ENCODE data around the gene TRIO.

The TRIO gene

GRCh38 chr5:14523243-14524034 is 380.3 kb downstream of the TRIO start:
- in situ Hi-C loops (cut with HindIII; ENCODE audit: low pct_ligation_motif_present, low sequenced_read_pairs): no loop called here
- Histone ChIP-seq H3K27ac (no peak overlapping the region), H3K27me3 (replicated peaks) (no peaks in the 10 kb centered on the region), H3K4me3 (ENCODE audit: low read depth, low read length) (no peak overlapping the region), H3K36me3 (replicated peaks) (no peaks in the 10 kb centered on the region)
- no peak for DNase-seq
- TF ChIP-seq CTCF (IDR thresholded peaks at IDR 0.05; ENCODE audit: low read depth, low read length, missing control alignments): no peak

GRCh38 chr5:14525397-14525796 is 382.3 kb downstream of the TRIO start:
- in situ Hi-C loops (cut with HindIII; ENCODE audit: low pct_ligation_motif_present, low sequenced_read_pairs): no loop called here
- H3K27ac ChIP-seq: no peak overlapping the region
- no peak for TF ChIP-seq CTCF (IDR thresholded peaks at IDR 0.05; ENCODE audit: low read depth, low read length, missing control alignments)
- no peak for DNase-seq
- H3K27me3 ChIP-seq (replicated peaks): no peaks in the 10 kb centered on the region
- H3K36me3 ChIP-seq (replicated peaks): no peaks in the 10 kb centered on the region
- H3K4me3 ChIP-seq (ENCODE audit: low read depth, low read length): no peak overlapping the region

GRCh38 chr5:14526493-14526892 is 383.4 kb downstream of the TRIO start:
- H3K27ac ChIP-seq: no peak overlapping the region
- DNase-seq: no peak
- no peak overlapping the region for H3K4me3 ChIP-seq (ENCODE audit: low read depth, low read length)
- no peak for TF ChIP-seq CTCF (IDR thresholded peaks at IDR 0.05; ENCODE audit: low read depth, low read length, missing control alignments)
- H3K36me3 ChIP-seq (replicated peaks): no peaks in the 10 kb centered on the region
- H3K27me3 ChIP-seq (replicated peaks): no peaks in the 10 kb centered on the region
- in situ Hi-C loops (cut with HindIII; ENCODE audit: low pct_ligation_motif_present, low sequenced_read_pairs): no loop called here

- Histone ChIP-seq H3K4me3 (ENCODE audit: low read depth, low read length) (no peak overlapping the region), H3K36me3 (replicated peaks) (no peaks in the 10 kb centered on the region), H3K27me3 (replicated peaks) (no peaks in the 10 kb centered on the region), H3K27ac (no peak overlapping the region)
- no peak for TF ChIP-seq CTCF (IDR thresholded peaks at IDR 0.05; ENCODE audit: low read depth, low read length, missing control alignments)
- in situ Hi-C loops (cut with HindIII; ENCODE audit: low pct_ligation_motif_present, low sequenced_read_pairs): no loop called here
- DNase-seq: no peak
Measured at GRCh38 chr5:14528115-14528514, 385.0 kb downstream of the TRIO start.

GRCh38 chr5:14528926-14529325 is 385.8 kb downstream of the TRIO start:
- no peak for DNase-seq
- Histone ChIP-seq H3K36me3 (replicated peaks) (no peaks in the 10 kb centered on the region), H3K27ac (no peak overlapping the region), H3K27me3 (replicated peaks) (no peaks in the 10 kb centered on the region), H3K4me3 (ENCODE audit: low read depth, low read length) (no peak overlapping the region)
- TF ChIP-seq CTCF (IDR thresholded peaks at IDR 0.05; ENCODE audit: low read depth, low read length, missing control alignments): no peak
- in situ Hi-C loops (cut with HindIII; ENCODE audit: low pct_ligation_motif_present, low sequenced_read_pairs): no loop called here

- DNase-seq: no peak
- no peak overlapping the region for H3K4me3 ChIP-seq (ENCODE audit: low read depth, low read length)
- H3K36me3 ChIP-seq (replicated peaks): no peaks in the 10 kb centered on the region
- in situ Hi-C loops (cut with HindIII; ENCODE audit: low pct_ligation_motif_present, low sequenced_read_pairs): no loop called here
- H3K27me3 ChIP-seq (replicated peaks): no peaks in the 10 kb centered on the region
- TF ChIP-seq CTCF (IDR thresholded peaks at IDR 0.05; ENCODE audit: low read depth, low read length, missing control alignments): no peak
- H3K27ac ChIP-seq: no peak overlapping the region
Measured at GRCh38 chr5:14531668-14532067, 388.5 kb downstream of the TRIO start.
